Heart left ventricle (tissue), 16 donors: ENCODE data around the gene DBX1. TPM values are rescaled to one million over a fixed set of nuclear protein-coding genes. Genes with fewer than 3 reads are reported as not detected.

Experiments
- ATAC-seq, 4 donors: fragments of 200-7000 bp; cut with Tn5 transposase; one replicate each; pipeline ENCODE4 v1.9.1; 2020 to 2022; ENCODE audit warnings: moderate library complexity in 4 of 4, mild to moderate bottlenecking in 3 of 4, moderate number of reproducible peaks in 1 of 4
- DNase-seq, 5 donors: peaks; one replicate each; pipeline ENCODE4 v3.0.0-alpha.2; 2020
- H3K27ac ChIP-seq, 12 donors: fragments of 200-600 bp; sonication (generic) in 4 of 12; one replicate each; pipeline versions ENCODE4 v1.5.0 to v1.8.0; 2016 to 2022; ENCODE audit warnings: mild to moderate bottlenecking in 2 of 12
- H3K27me3 ChIP-seq, 9 donors: fragments of 200-600 bp; sonication (generic) in 2 of 9; one replicate each; pipeline versions ENCODE4 v1.5.1 to v1.8.0; 2016 to 2022; ENCODE audit warnings: mild to moderate bottlenecking in 3 of 9
- H3K36me3 ChIP-seq, 9 donors: fragments of 200-600 bp; sonication (generic) in 2 of 9; one replicate each; pipeline versions ENCODE4 v1.5.0 to v1.8.0; 2018 to 2022; ENCODE audit warnings: mild to moderate bottlenecking in 2 of 9
- H3K4me1 ChIP-seq, 12 donors: fragments of 200-600 bp; sonication (generic) in 4 of 12; one replicate each; pipeline versions ENCODE4 v1.5.0 to v1.8.0; 2016 to 2022; ENCODE audit warnings: mild to moderate bottlenecking in 3 of 12
- H3K4me3 ChIP-seq, 12 donors: fragments of 200-600 bp; sonication (generic) in 4 of 12; one replicate each; pipeline versions ENCODE4 v1.5.0 to v1.8.0; 2017 to 2022; ENCODE audit warnings: mild to moderate bottlenecking in 9 of 12, moderate library complexity in 4 of 12
- H3K9me3 ChIP-seq, 12 donors: fragments of 200-600 bp; sonication (generic) in 4 of 12; one replicate each; pipeline versions ENCODE4 v1.5.0 to v1.8.0; 2016 to 2022; ENCODE audit warnings: mild to moderate bottlenecking in 1 of 12
- CTCF ChIP-seq, 12 donors: fragments of 200-600 bp; sonication (generic) in 4 of 12; IDR thresholded peaks; one replicate each; pipeline versions ENCODE4 v1.5.0 to v1.8.0; 2018 to 2022; ENCODE audit warnings: antibody characterized with exemption in 12 of 12, mild to moderate bottlenecking in 5 of 12
- POLR2A ChIP-seq, 2 donors: fragments of 450-650 bp; IDR thresholded peaks; one replicate each; pipeline ENCODE4 v1.6.1; 2017; ENCODE audit warnings: antibody characterized with exemption in 2 of 2, mild to moderate bottlenecking in 2 of 2, moderate library complexity in 2 of 2
- WGBS, 4 donors: extraction: QIAGEN DNeasy Blood & Tissue Kit in 2 of 4; methylation state at CpG; one replicate each; pipeline versions ENCODE4 v1.1.5 to v1.1.7; 2013 to 2018; 5-methylcytosine and 5-hydroxymethylcytosine counted together
- intact Hi-C, 10 donors: fragments of 100-400 bp; cut with DNase I; formaldehyde crosslinking; loops; one replicate each; pipeline versions ENCODE4 v1.11.1 to v1.14.2; 2022
- polyA plus RNA-seq, 2 donors: library from polyadenylated mRNA; stranded (reverse); fragments of 200-250 nt; gene quantifications; one replicate each; pipeline ENCODE4 v1.2.3, GENCODE V29; 2013
- total RNA-seq, 9 donors: library from RNA; depleted of rRNA in 2 of 9; stranded (reverse); fragments of >200 nt in 2 of 9; fragmentation: NEBNext Ultra II Directional in 3 of 9; extraction: Animal tissue kit (Norgen Biotek cat#: 25700) in 3 of 9; gene quantifications; one replicate each; pipeline versions ENCODE4 v1.1.0 to v1.2.4, GENCODE V29; 2016 to 2023
- donor health status: ischemic (EF 13 %, LVEDD 7.1; RV severe dilation, severe dysfunction).
- donor health status: healthy with polysubstance abuse.
- donor health status: DM: no; HTN: yes; CAD: no.
- donor health status: DM: no; HTN: no; CAD: no.
- donor health status: ischemic (EF 25% LVEDD 6.9; RV normal size, moderate dysfunction).
- donor health status: ischemic (EF 25% LVEDD 5.7; RV mildly dilated, moderate dysfunction).
- donor health status: healthy.
- donor health status: DM: yes; HTN: yes; CAD: no.
- donor health status: ischemic (EF 35%, LVEDD 5.7; RV mildly dilated, moderate dysfunction).
- donor health status: nonischemic (EF 11% LVEDD 7.7; RV severe dilation, severe dysfunction).
- donor health status: DM: yes; HTN: yes; CAD: no.
- donor health status: PGD.
- donor health status: ischemic (EF 29% LVEDD 5.4; RV normal size, mild dysfunction).
- donor health status: nonischemic (EF 23%, LVEDD 6.1; RV moderate dilation, normal function).

Gene DBX1
- total and polyA plus RNA-seq, 11 donors = not detected

- 62 to 65% (median 63%) methylated on average over 16 of the region's 16 CpGs for WGBS, 4 donors
- peak; percentile 78 to 87 (median 83) for TF ChIP-seq CTCF (IDR thresholded peaks at IDR 0.05)
- no peak for TF ChIP-seq POLR2A (IDR thresholded peaks at IDR 0.05)
- no peak overlapping the region for H3K27ac ChIP-seq
- peak; percentile 63 to 86 (median 80) for ATAC-seq
- peaks cover 0 to 13% (median 0%) of the 10 kb centered on the region in 9 donors for H3K27me3 ChIP-seq
- H3K36me3 ChIP-seq = no peaks in the 10 kb centered on the region
- H3K4me1 ChIP-seq = peaks cover 0 to 11% (median 4%) of the 10 kb centered on the region in 12 donors
- peak; percentile 71 to 82 (median 76) for DNase-seq
- H3K4me3 ChIP-seq = no peak overlapping the region
- intact Hi-C loops = loop anchor here in 9 of 10 donors (1.0 to 10.0 kb wide), 7 partner anchors 209 to 573 kb away; no protein-coding TSS in a partner anchor
- no peaks in the 10 kb centered on the region for H3K9me3 ChIP-seq
Observed at GRCh38 chr11:20127671-20128527, 32.4 kb downstream of the DBX1 start.

DNA sequence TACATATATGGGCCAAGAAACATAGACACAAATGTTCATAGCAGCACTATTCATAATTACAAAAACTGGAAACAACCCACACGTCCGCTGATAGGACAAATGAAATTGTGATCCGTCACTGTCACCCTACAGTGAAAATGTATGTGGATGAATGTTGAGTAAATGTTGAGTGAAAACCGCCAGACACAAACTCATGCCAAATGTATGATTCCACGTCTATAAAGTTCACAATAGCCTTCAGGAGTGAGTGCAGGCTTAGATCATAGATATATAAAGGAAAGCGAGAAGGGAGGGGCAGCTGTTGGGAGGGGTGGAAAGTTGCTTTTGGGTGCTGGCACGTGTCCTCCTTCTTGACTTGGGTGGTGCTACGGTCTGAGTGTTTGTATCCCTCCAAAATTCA is 33.6 kb downstream of the DBX1 start:
- Histone ChIP-seq H3K27ac (no peak overlapping the region), H3K4me1 (peaks cover 0 to 2% (median under 1%) of the 10 kb centered on the region in 12 donors), H3K9me3 (no peaks in the 10 kb centered on the region), H3K4me3 (no peak overlapping the region), H3K27me3 (peaks cover 0 to 3% (median 0%) of the 10 kb centered on the region in 9 donors), H3K36me3 (no peaks in the 10 kb centered on the region)
- 86 to 90% (median 87%) methylated on average over 8 of the region's 8 CpGs for WGBS, 4 donors
- no peak for DNase-seq
- TF ChIP-seq POLR2A (IDR thresholded peaks at IDR 0.05) (no peak), CTCF (IDR thresholded peaks at IDR 0.05) (no peak)
- ATAC-seq = no peak
- intact Hi-C loops = loop anchor here in 5 of 10 donors (5.0 to 10.0 kb wide), 3 partner anchors 211 to 572 kb away; no protein-coding TSS in a partner anchor

- WGBS, 4 donors = 79 to 80% (median 79%) methylated on average over 6 of the region's 6 CpGs
- Histone ChIP-seq H3K36me3 (peaks cover 0 to 4% (median 0%) of the 10 kb centered on the region in 9 donors), H3K27me3 (no peaks in the 10 kb centered on the region), H3K4me1 (no peaks in the 10 kb centered on the region), H3K4me3 (no peak overlapping the region), H3K27ac (no peak overlapping the region), H3K9me3 (no peaks in the 10 kb centered on the region)
- ATAC-seq (no peak), DNase-seq (no peak)
- intact Hi-C loops = loop anchor here in 5 of 10 donors (5.0 to 10.0 kb wide), 3 partner anchors 211 to 571 kb away; no protein-coding TSS in a partner anchor
- TF ChIP-seq CTCF (IDR thresholded peaks at IDR 0.05) (no peak), POLR2A (IDR thresholded peaks at IDR 0.05) (no peak)
Observed at GRCh38 chr11:20125927-20126326, 34.3 kb downstream of the DBX1 start.

GRCh38 chr11:20122131-20122530 is 38.1 kb downstream of the DBX1 start:
- Histone ChIP-seq H3K4me3 (no peak overlapping the region), H3K4me1 (no peaks in the 10 kb centered on the region), H3K9me3 (no peaks in the 10 kb centered on the region), H3K27ac (no peak overlapping the region), H3K27me3 (no peaks in the 10 kb centered on the region), H3K36me3 (peaks cover 0 to 38% (median 19%) of the 10 kb centered on the region in 9 donors)
- WGBS, 4 donors = 76 to 91% (median 83%) methylated on average over 3 of the region's 3 CpGs
- ATAC-seq = no peak
- intact Hi-C loops = loop anchor here in 1 of 10 donors (10.0 kb wide), 1 partner anchor 567 kb away; no protein-coding TSS in a partner anchor
- DNase-seq = no peak
- TF ChIP-seq POLR2A (IDR thresholded peaks at IDR 0.05) (no peak), CTCF (IDR thresholded peaks at IDR 0.05) (no peak)
